Central memory CD4-positive, alpha-beta T cell (primary cell): Measurements from ENCODE around the gene MAPKBP1.
"Not testable (repeated sequence)": the region's sequence is repeated elsewhere in the genome, so short reads cannot be mapped to it uniquely, and the experiment has no call there.

Experiments used
- DNase-seq: peaks from one replicate; pipeline ENCODE4 v3.0.0; 2022
- total RNA-seq, 3 experiments: gene quantifications; one replicate each; lab custom pipeline; 2026; lab: John Stamatoyannopoulos, UW

The MAPKBP1 gene
- total RNA-seq, result 39.4 to 69.6 (median 56.3) reads per million in 3 experiments

- DNase-seq, result peak; percentile 98
Measured at GRCh38 chr15:41774062-41774881, at the start of gene MAPKBP1. Gene MAPKBP1 (plus strand): TSS chr15:41774484. CDS start chr15:41775276, 792 bp downstream.

DNA sequence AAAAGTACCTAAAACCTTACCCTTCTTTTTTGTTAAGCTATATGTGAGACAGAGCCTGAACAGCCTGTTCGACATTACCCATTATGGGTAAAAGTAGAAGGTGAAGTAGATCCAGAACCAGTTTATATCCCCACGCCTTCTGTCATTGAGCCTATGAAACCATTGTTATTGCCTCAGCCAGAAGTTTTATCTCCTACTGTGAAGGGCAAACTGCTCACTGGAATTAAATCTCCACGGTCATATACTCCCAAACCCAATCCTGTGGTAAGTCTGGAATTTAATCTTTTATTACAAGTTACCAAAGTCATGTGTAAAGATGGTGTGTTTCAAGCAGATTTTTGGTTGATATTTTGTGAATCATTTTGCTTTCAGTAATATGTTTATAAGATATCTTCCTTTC lies 47.1 kb upstream of the MAPKBP1 start:
- DNase-seq, result no peak

DNA sequence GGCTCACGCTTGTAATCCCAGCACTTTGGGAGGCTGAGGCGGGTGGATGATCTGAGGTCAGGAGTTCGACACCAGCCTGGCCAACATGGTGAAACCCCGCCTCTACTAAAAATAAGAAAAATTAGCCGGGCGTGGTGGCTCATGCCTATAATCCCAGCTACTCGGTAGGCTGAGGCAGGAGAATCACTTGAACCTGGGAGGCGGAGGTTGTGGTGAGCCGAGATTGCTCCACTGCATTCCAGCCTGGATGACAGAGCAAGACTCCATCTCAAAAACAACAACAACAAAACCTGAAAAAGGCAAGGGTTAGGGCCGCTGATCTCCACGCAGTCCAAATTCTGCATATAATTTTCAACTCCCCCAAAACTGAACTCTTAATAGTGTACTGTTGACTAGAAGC lies 46.2 kb upstream of the MAPKBP1 start:
- not testable (repeated sequence) for DNase-seq

GRCh38 chr15:41730543-41730942 lies 43.7 kb upstream of the MAPKBP1 start:
- no peak for DNase-seq

GRCh38 chr15:41732483-41732882 lies 41.8 kb upstream of the MAPKBP1 start:
- no peak for DNase-seq

GRCh38 chr15:41734079-41734478 lies 40.2 kb upstream of the MAPKBP1 start:
- no peak for DNase-seq

DNA sequence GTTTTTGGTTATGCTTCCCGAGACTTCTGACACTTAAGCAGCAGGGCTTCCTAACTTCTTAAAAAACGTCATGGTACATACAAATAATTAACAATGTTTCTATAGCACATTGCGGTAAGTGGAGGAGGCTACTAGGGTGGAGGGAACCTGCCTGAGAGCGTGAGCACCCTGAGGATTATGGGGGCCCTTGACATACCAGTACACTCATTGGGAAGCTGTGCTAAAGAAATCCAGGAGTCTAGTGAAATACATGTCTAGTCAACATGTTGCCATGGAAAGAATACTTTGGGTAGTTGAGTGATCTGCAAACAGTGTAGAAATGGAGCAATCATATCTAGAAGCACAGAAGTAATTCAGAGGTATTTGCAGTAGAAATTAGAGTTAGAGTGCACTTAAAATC lies 39.2 kb upstream of the MAPKBP1 start:
- no peak for DNase-seq

DNA sequence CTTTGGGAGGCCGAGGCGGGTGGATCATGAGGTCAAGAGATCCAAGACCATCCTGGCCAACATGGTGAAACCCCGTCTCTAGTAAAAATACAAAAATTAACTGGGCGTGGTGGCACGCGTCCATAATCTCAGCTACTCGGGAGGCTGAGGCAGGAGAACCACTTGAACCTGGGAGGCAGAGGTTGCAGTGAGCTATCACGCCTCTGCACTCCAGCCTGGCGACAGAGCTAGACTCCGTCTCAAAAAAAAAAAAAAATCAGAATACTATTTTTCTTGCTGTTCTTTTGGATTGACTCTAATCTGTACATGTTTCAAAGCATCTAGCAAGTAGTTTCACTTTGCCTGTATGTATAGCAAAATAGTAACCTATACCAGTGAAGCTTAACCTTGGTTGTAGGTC lies 38.8 kb upstream of the MAPKBP1 start:
- not testable (repeated sequence) for DNase-seq

GRCh38 chr15:41746802-41747201 lies 27.5 kb upstream of the MAPKBP1 start:
- no peak for DNase-seq

GRCh38 chr15:41756198-41756597 lies 18.1 kb upstream of the MAPKBP1 start:
- no peak for DNase-seq

DNA sequence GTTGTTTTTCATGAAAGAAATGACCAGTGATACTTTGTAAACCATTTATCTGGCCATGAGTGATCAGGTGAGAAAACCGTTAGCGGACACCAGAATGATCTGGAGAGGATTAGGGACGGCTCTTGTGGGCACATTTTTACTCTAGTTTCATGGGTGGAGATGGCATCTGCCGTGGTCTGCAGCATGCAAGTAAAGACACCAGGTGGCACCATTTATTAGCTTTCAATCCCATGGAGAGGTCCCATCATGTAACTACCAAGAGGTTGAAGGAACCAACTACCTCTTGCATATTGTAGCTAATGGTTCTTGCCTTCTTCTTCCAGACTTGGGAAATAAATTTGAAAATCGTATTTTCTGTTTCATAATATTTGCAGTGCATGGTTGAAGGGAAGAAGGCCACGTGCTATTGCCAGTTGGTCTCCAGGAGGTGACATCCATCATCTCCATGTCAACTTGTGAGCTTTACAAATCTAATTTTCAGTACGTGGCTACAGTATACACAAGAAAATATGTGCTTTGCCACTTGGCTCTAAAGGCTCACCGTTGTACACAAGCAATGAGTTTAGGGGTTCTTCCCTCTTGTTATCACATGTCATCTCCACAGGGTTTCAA lies 1.5 kb upstream of the MAPKBP1 start:
- DNase-seq, result peak; percentile 68

DNA sequence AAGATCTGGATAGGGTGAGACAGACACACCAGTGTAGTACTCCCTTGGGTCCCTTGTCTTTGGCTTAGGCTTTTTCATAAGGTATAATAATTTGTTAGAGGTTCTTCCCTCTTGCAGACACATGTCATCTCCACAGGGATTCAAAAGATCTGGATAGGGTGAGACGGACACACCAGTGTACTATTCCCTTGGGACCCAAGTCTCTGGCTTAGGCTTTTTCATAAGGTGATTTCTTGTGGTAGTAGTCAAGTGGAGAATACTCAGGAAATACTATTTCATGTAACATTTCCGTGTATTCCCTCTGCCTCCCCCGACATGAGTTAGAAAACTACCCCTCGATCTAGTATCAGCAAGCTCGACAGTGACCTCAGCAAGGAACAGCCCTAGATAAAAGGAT lies 954 bp upstream of the MAPKBP1 start:
- no peak for DNase-seq

DNA sequence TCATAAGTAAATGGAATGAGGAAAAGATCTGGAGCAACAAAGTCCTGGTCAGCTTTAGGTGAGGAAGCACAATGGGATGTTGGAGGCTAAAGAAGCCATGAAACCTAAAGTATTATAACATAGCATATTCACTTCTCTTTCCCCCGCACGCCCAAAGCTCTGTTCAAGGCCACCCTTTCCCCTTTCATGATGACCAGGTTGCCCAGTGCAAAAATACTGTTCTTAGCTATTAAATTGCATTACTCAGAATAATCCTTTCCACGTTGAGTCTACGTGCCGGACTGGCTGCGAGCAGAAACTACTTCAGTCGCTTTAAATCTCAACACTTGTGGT lies 589 bp upstream of the MAPKBP1 start:
- DNase-seq, result no peak

GRCh38 chr15:41774882-41775417 lies 666 bp downstream of the MAPKBP1 start:
- no peak for DNase-seq

- DNase-seq, result no peak
Measured at GRCh38 chr15:41775651-41776050, 1.4 kb downstream of the MAPKBP1 start.

DNA sequence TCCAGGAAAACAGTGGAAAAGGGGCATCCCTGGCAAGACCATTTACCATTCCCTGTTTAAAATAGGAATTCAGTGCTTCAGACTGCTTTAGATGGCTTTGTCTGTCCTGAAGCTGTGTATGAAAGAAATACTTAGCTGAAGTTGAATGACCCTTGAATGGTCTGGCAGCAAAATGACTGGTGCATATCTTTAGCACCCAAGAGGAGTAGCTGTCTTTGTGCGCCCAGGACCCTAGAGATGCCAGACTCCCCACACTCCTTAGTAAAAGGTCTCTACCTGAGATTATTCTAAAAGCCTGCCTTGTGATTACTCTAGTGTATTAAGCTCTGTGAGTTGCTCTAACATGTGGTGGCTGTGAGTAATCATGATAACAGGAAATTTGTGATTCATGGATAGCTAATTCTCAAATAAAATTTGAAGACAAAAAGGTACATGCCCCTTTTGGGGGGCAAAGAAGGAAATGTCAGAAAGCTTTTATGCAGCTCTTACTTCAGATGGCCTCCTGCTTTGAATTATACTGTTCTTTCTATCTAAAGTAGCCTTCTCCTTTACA lies 3.2 kb downstream of the MAPKBP1 start:
- DNase-seq, result no peak

GRCh38 chr15:41778521-41778920 lies 4.2 kb downstream of the MAPKBP1 start:
- no peak for DNase-seq

GRCh38 chr15:41779662-41780157 lies 5.4 kb downstream of the MAPKBP1 start:
- no peak for DNase-seq

DNA sequence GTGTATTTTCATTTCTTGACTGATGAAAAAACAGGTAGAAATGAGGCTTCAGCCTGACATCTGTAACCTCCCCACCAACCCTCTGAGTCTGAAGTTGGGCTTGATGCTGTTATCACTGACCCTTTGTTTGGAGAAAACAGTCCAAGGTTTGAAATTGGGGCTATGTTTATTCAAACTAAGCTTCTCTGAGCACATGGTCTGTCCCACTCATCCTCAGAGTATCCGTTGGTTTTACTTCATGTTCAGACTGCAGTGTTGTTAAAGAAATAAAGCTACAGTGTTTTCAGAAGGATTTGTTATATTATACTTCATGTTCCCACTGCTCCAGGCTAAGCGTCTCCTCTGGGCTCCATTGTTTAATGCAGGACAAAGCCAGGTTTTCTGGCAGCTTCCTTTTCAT lies 6.0 kb downstream of the MAPKBP1 start:
- DNase-seq, result no peak

DNA sequence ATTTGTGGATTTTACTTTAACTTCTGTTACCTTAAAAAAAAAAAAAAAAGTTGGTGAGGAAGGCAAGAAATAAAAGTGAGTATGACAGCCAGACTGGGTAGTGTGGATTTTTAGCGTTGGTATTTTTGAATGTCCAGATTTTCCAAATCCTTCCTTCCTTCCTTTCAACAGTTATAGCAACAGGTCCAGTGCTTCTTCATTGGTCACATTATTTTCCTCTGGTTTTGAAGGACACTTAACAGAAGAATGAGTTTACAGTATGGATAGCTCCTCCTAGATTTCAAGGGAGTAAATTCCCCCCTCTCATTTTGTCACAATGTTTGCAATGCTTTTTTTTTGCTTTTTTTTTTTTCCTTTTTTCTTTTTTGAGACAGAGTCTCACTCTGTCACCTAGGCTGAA lies 6.4 kb downstream of the MAPKBP1 start:
- DNase-seq, result no peak

DNA sequence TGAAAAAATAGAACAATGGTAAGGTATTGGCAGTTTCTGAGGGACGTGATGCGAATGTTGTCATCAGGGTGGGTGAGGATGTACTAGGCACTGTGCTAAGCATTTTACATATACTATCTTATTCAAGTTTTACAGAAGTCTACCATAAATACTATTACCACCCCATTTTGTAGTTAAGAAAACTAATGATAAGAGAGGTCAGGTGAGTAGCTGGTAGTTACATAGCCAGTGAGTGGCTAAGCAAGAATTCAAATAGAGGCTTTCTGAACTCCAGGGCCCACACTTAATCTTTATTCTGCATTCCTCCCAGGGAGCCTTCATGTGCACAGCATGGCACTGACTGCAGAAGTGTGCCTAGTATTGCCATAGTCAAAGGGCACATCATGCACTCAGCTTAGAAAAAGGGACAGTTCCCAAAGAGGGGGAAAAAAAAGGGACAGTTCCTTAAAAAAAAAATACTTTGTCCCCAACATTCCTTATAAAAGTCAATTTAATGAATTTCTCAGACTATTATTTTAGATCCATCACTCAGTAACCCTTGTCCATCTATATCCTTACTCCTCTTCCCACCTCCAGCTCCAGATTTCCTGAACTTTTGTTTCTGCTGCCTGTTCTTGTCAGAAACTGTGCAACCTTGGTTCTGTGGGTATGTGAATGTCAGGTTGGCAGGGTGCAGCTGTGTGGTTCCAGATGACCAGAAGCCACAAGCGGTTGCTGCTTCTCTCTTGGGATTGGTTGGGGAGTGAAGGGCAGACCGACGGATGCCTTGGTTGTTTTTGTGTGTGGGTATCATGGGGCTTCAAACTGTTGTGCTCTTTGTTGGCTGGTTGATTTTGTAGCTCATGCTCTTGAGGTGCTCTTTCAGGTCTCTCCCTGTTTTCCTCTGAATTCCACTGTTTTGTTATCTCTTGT lies 8.3 kb downstream of the MAPKBP1 start:
- no peak for DNase-seq

GRCh38 chr15:41783296-41783695 lies 9.0 kb downstream of the MAPKBP1 start:
- no peak for DNase-seq

GRCh38 chr15:41788262-41788661 lies 14.0 kb downstream of the MAPKBP1 start:
- DNase-seq, result no peak
